ENCODE results near the gene ODAM. TPM values are rescaled to one million over a fixed set of nuclear protein-coding genes. Genes with fewer than 3 reads are reported as not detected.
"Not testable (repeated sequence)": the region's sequence is repeated elsewhere in the genome, so short reads cannot be mapped to it uniquely, and the experiment has no call there.

Gene ODAM
- polyA plus RNA-seq, 3 donors from 2014 or later, result not detected

- DNase-seq, result no peak
- Mint-ChIP-seq H3K4me1 (no peaks in the 10 kb centered on the region), H3K27me3 (ENCODE audit: low read depth in 3 of 3) (no peaks in the 10 kb centered on the region), H3K4me3 (no peak overlapping the region), H3K27ac (no peak overlapping the region), H3K36me3 (no peaks in the 10 kb centered on the region), H3K9me3 (peaks cover 0 to 5% (median 3%) of the 10 kb centered on the region in 6 donors)
Observed at GRCh38 chr4:70190579-70190978, 4.9 kb upstream of the ODAM start.

GRCh38 chr4:70191647-70192046 is 3.9 kb upstream of the ODAM start:
- no peaks in the 10 kb centered on the region for H3K4me1 Mint-ChIP-seq
- no peak for DNase-seq
- no peak overlapping the region for H3K4me3 Mint-ChIP-seq
- no peak overlapping the region for H3K27ac Mint-ChIP-seq
- H3K36me3 Mint-ChIP-seq, result no peaks in the 10 kb centered on the region
- no peaks in the 10 kb centered on the region for H3K27me3 Mint-ChIP-seq (ENCODE audit: low read depth in 3 of 3)
- peaks cover 0 to 5% (median 3%) of the 10 kb centered on the region in 6 donors for H3K9me3 Mint-ChIP-seq

GRCh38 chr4:70192895-70193294 is 2.6 kb upstream of the ODAM start:
- no peaks in the 10 kb centered on the region for H3K4me1 Mint-ChIP-seq
- H3K27me3 Mint-ChIP-seq (ENCODE audit: low read depth in 3 of 3), result no peaks in the 10 kb centered on the region
- no peak for DNase-seq
- H3K36me3 Mint-ChIP-seq, result no peaks in the 10 kb centered on the region
- H3K4me3 Mint-ChIP-seq, result no peak overlapping the region
- H3K9me3 Mint-ChIP-seq, result peaks cover 0 to 8% (median 3%) of the 10 kb centered on the region in 6 donors
- no peak overlapping the region for H3K27ac Mint-ChIP-seq

- H3K4me3 Mint-ChIP-seq, result no peak overlapping the region
- peaks cover 0 to 11% (median 0%) of the 10 kb centered on the region in 6 donors for H3K9me3 Mint-ChIP-seq
- H3K27me3 Mint-ChIP-seq (ENCODE audit: low read depth in 3 of 3), result no peaks in the 10 kb centered on the region
- no peaks in the 10 kb centered on the region for H3K36me3 Mint-ChIP-seq
- H3K4me1 Mint-ChIP-seq, result no peaks in the 10 kb centered on the region
- no peak for DNase-seq
- H3K27ac Mint-ChIP-seq, result no peak overlapping the region
Observed at GRCh38 chr4:70196857-70197256, 1.3 kb downstream of the ODAM start.

GRCh38 chr4:70197842-70198241 is 2.3 kb downstream of the ODAM start:
- Mint-ChIP-seq H3K36me3 (no peaks in the 10 kb centered on the region), H3K4me3 (no peak overlapping the region), H3K27ac (no peak overlapping the region), H3K4me1 (no peaks in the 10 kb centered on the region), H3K9me3 (peaks cover 0 to 11% (median 0%) of the 10 kb centered on the region in 6 donors), H3K27me3 (ENCODE audit: low read depth in 3 of 3) (no peaks in the 10 kb centered on the region)
- no peak for DNase-seq

GRCh38 chr4:70203601-70204000 is 8.1 kb downstream of the ODAM start:
- no peaks in the 10 kb centered on the region for H3K36me3 Mint-ChIP-seq
- H3K27ac Mint-ChIP-seq, result no peak overlapping the region
- DNase-seq, result no peak
- H3K4me1 Mint-ChIP-seq, result no peaks in the 10 kb centered on the region
- no peak overlapping the region for H3K4me3 Mint-ChIP-seq
- no peaks in the 10 kb centered on the region for H3K27me3 Mint-ChIP-seq (ENCODE audit: low read depth in 3 of 3)
- peaks cover 0 to 5% (median 0%) of the 10 kb centered on the region in 6 donors for H3K9me3 Mint-ChIP-seq

GRCh38 chr4:70212752-70213151 is 17.2 kb downstream of the ODAM start:
- not testable (repeated sequence) for H3K27ac Mint-ChIP-seq; DNase-seq; H3K27me3 Mint-ChIP-seq (ENCODE audit: low read depth in 3 of 3); H3K4me3 Mint-ChIP-seq; H3K4me1 Mint-ChIP-seq; H3K36me3 Mint-ChIP-seq
- H3K9me3 Mint-ChIP-seq, result peaks cover 3 to 24% (median 12%) of the 10 kb centered on the region in 6 donors

- not testable (repeated sequence) for H3K36me3 Mint-ChIP-seq; H3K27ac Mint-ChIP-seq; H3K27me3 Mint-ChIP-seq (ENCODE audit: low read depth in 3 of 3)
Observed at GRCh38 chr4:70216109-70216508, 20.6 kb downstream of the ODAM start.

GRCh38 chr4:70216550-70216949 is 21.0 kb downstream of the ODAM start:
- DNase-seq; H3K4me3 Mint-ChIP-seq; H3K36me3 Mint-ChIP-seq; H3K4me1 Mint-ChIP-seq; H3K27me3 Mint-ChIP-seq (ENCODE audit: low read depth in 3 of 3); H3K27ac Mint-ChIP-seq: not testable (repeated sequence)
- peaks cover 3 to 22% (median 8%) of the 10 kb centered on the region in 6 donors for H3K9me3 Mint-ChIP-seq

More at GRCh38 chr4:70216109-70216508, 20.6 kb downstream of the ODAM start:
- peaks cover 3 to 22% (median 8%) of the 10 kb centered on the region in 6 donors for H3K9me3 Mint-ChIP-seq
- not testable (repeated sequence) for H3K4me3 Mint-ChIP-seq, H3K4me1 Mint-ChIP-seq, DNase-seq

GRCh38 chr4:70221389-70221788 is 25.9 kb downstream of the ODAM start:
- not testable (repeated sequence) for H3K4me3 Mint-ChIP-seq; DNase-seq; H3K36me3 Mint-ChIP-seq; H3K27me3 Mint-ChIP-seq (ENCODE audit: low read depth in 3 of 3); H3K27ac Mint-ChIP-seq; H3K4me1 Mint-ChIP-seq
- peaks cover 0 to 12% (median 3%) of the 10 kb centered on the region in 6 donors for H3K9me3 Mint-ChIP-seq

- H3K4me3 Mint-ChIP-seq; DNase-seq; H3K27ac Mint-ChIP-seq; H3K36me3 Mint-ChIP-seq; H3K4me1 Mint-ChIP-seq; H3K27me3 Mint-ChIP-seq (ENCODE audit: low read depth in 3 of 3): not testable (repeated sequence)
- H3K9me3 Mint-ChIP-seq, result peaks cover 0 to 11% (median 3%) of the 10 kb centered on the region in 6 donors
Observed at GRCh38 chr4:70221818-70222217, 26.3 kb downstream of the ODAM start.

- Mint-ChIP-seq H3K4me1 (no peaks in the 10 kb centered on the region), H3K4me3 (no peak within 1 kb of the TSS), H3K9me3 (peaks cover 0 to 8% (median under 1%) of the 10 kb centered on the region in 6 donors), H3K36me3 (no peaks in the 10 kb centered on the region), H3K27ac (no peak within 1 kb of the TSS), H3K27me3 (ENCODE audit: low read depth in 3 of 3) (peaks cover 0 to 5% (median 4%) of the 10 kb centered on the region in 3 donors)
- DNase-seq, result no peak
Observed at GRCh38 chr4:70225824-70226223, 30.3 kb downstream of the ODAM start, which contains the start of gene FDCSP. FDCSP (plus strand) TSS chr4:70226124; CDS start chr4:70231195, 5,071 bp downstream.

- Mint-ChIP-seq H3K36me3 (no peaks in the 10 kb centered on the region), H3K27me3 (ENCODE audit: low read depth in 3 of 3) (peaks cover 0 to 1% (median 0%) of the 10 kb centered on the region in 3 donors), H3K4me1 (no peaks in the 10 kb centered on the region), H3K4me3 (no peak overlapping the region), H3K27ac (no peak overlapping the region), H3K9me3 (peaks cover 0 to 5% (median 0%) of the 10 kb centered on the region in 6 donors)
- no peak for DNase-seq
Observed at GRCh38 chr4:70236125-70236524, 40.6 kb downstream of the ODAM start.

GRCh38 chr4:70239131-70239883 is 43.8 kb downstream of the ODAM start:
- Mint-ChIP-seq H3K36me3 (no peaks in the 10 kb centered on the region), H3K4me3 (no peak overlapping the region)

More at GRCh38 chr4:70239131-70239883, 43.8 kb downstream of the ODAM start:
- Mint-ChIP-seq H3K27me3 (ENCODE audit: low read depth in 3 of 3) (peaks cover 0 to 1% (median 0%) of the 10 kb centered on the region in 3 donors), H3K9me3 (peaks cover 0 to 5% (median 0%) of the 10 kb centered on the region in 6 donors), H3K4me1 (no peaks in the 10 kb centered on the region), H3K27ac (no peak overlapping the region)
- DNase-seq, result no peak
